Mammary epithelial cell (primary cell): ENCODE data around the gene ADCY10.

Source experiments
- EZH2 ChIP-seq: IDR thresholded peaks from 2 replicates; pipeline ENCODE4 v1.6.1; 2012; ENCODE audit warnings: low read length, inconsistent platforms, borderline replicate concordance
- TF ChIP-seq, protein P1 (sequence below), 2 donors: IDR thresholded peaks in 1 of 2; conservative IDR thresholded peaks in 1 of 2; 2 replicates each; pipeline ENCODE4 v1.5.1; 2011 to 2012; ENCODE audit warnings: inconsistent platforms in 2 of 2, low read length in 2 of 2, mild to moderate bottlenecking in 2 of 2, control low read depth in 1 of 2, low read depth in 1 of 2; ENCODE audit not compliant: insufficient read depth in 1 of 2; ENCODE audit errors: extremely low read depth in 1 of 2

DNA sequence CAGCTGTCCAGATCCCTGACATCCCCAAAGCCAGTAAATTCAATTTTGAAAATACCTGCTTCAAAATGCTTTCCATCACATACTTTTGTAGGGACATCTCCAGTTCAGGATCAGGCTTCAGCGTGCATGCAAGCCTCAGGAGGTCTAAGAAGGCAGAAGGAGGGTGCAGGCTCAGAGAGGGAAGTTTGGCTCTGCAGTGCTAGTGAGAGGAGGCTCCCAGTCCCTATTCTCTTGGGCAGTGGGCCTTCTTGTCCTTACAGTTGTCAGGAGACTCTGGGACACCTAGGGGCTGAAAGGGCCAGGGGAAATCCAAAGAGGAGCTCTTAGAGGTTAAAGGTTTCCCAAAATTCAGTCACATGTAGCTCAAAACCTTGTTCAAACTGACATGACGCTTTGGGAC lies 20.1 kb downstream of the ADCY10 start:
- TF ChIP-seq, protein P1, sequence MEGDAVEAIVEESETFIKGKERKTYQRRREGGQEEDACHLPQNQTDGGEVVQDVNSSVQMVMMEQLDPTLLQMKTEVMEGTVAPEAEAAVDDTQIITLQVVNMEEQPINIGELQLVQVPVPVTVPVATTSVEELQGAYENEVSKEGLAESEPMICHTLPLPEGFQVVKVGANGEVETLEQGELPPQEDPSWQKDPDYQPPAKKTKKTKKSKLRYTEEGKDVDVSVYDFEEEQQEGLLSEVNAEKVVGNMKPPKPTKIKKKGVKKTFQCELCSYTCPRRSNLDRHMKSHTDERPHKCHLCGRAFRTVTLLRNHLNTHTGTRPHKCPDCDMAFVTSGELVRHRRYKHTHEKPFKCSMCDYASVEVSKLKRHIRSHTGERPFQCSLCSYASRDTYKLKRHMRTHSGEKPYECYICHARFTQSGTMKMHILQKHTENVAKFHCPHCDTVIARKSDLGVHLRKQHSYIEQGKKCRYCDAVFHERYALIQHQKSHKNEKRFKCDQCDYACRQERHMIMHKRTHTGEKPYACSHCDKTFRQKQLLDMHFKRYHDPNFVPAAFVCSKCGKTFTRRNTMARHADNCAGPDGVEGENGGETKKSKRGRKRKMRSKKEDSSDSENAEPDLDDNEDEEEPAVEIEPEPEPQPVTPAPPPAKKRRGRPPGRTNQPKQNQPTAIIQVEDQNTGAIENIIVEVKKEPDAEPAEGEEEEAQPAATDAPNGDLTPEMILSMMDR (conservative IDR thresholded peaks at IDR 0.05 in 1 of 2, IDR thresholded peaks at IDR 0.05 in 1 of 2; ENCODE audit: extremely low read depth in 1 of 2, insufficient read depth in 1 of 2, low read depth in 1 of 2, low read length in 2 of 2) = no peak
- TF ChIP-seq EZH2 = no peak
